Left lobe of liver (tissue), 2 donors: Measurements from ENCODE around the gene PKIG. TPM values are rescaled to one million over a fixed set of nuclear protein-coding genes. Genes with fewer than 3 reads are reported as not detected.

Experiments used
- ATAC-seq: fragments of 200-7000 bp; cut with Tn5 transposase; one replicate; pipeline ENCODE4 v1.9.1; 2020; ENCODE audit warnings: mild to moderate bottlenecking, moderate library complexity
- DNase-seq: peaks from one replicate; pipeline ENCODE4 v3.0.0-alpha.2; 2020; ENCODE audit warnings: low spot score
- total RNA-seq: library from RNA; stranded (reverse); gene quantifications from one replicate; pipeline ENCODE4 v1.2.1, GENCODE V29; 2021
- donor health status: DM: no; HTN: no; CAD: no; lungs with moderate emphysema.
- donor health status: DM: no; HTN: yes; CAD: no.

The PKIG gene
- total RNA-seq, 1 donor from 2014 or later: 22.7 TPM

GRCh38 chr20:44615876-44616603, 33.7 kb downstream of the PKIG start:
- ATAC-seq: no peak
- no peak for DNase-seq

GRCh38 chr20:44616604-44616964, 34.2 kb downstream of the PKIG start:
- DNase-seq (no peak), ATAC-seq (peak; percentile 21)

GRCh38 chr20:44618318-44618731, 35.9 kb downstream of the PKIG start:
- DNase-seq (no peak), ATAC-seq (no peak)

- no peak for ATAC-seq
- DNase-seq: no peak
Measured at GRCh38 chr20:44619294-44619693, 36.9 kb downstream of the PKIG start.

GRCh38 chr20:44620030-44620429, 37.7 kb downstream of the PKIG start:
- no peak for DNase-seq
- ATAC-seq: no peak

- ATAC-seq (no peak), DNase-seq (no peak)
Measured at GRCh38 chr20:44621325-44621724, 38.9 kb downstream of the PKIG start.

- DNase-seq: no peak
- no peak for ATAC-seq
Measured at GRCh38 chr20:44621939-44622338, 39.6 kb downstream of the PKIG start.

GRCh38 chr20:44622501-44623270, 40.3 kb downstream of the PKIG start:
- ATAC-seq (no peak), DNase-seq (no peak)

- no peak for DNase-seq
- ATAC-seq: no peak
Measured at GRCh38 chr20:44624152-44624551, 41.8 kb downstream of the PKIG start.

GRCh38 chr20:44624743-44625271, 42.4 kb downstream of the PKIG start:
- DNase-seq (no peak), ATAC-seq (no peak)

GRCh38 chr20:44625361-44625760, 43.0 kb downstream of the PKIG start:
- no peak for ATAC-seq
- no peak for DNase-seq

GRCh38 chr20:44626278-44626677, 43.9 kb downstream of the PKIG start:
- DNase-seq: no peak
- ATAC-seq: no peak

- ATAC-seq (no peak), DNase-seq (no peak)
Measured at GRCh38 chr20:44627364-44628010, 45.1 kb downstream of the PKIG start.

GRCh38 chr20:44629017-44629385, 46.6 kb downstream of the PKIG start:
- DNase-seq (no peak), ATAC-seq (no peak)

- DNase-seq: no peak
- ATAC-seq: peak; percentile 17
Measured at GRCh38 chr20:44629542-44629941, 47.2 kb downstream of the PKIG start.

- ATAC-seq: no peak
- no peak for DNase-seq
Measured at GRCh38 chr20:44630297-44630696, 47.9 kb downstream of the PKIG start.

- ATAC-seq (no peak), DNase-seq (no peak)
Measured at GRCh38 chr20:44632103-44632752, 49.8 kb downstream of the PKIG start.

- DNase-seq: no peak
- ATAC-seq: peak; percentile 24
Measured at GRCh38 chr20:44633187-44633810, 50.9 kb downstream of the PKIG start.

GRCh38 chr20:44633872-44634600, 51.7 kb downstream of the PKIG start:
- DNase-seq (no peak), ATAC-seq (no peak)

GRCh38 chr20:44635877-44636276, 53.5 kb downstream of the PKIG start:
- DNase-seq: no peak
- no peak for ATAC-seq
